ENCODE results near the gene PPP2R5E. TPM values are rescaled to one million over a fixed set of nuclear protein-coding genes. Genes with fewer than 3 reads are reported as not detected.
A peak's percentile ranks its signal among the peaks of the same experiment; 100 is the strongest.

PPP2R5E gene
- total RNA-seq, 4 donors from 2014 or later, result 16.8 to 23.7 (median 20.4) TPM

DNA sequence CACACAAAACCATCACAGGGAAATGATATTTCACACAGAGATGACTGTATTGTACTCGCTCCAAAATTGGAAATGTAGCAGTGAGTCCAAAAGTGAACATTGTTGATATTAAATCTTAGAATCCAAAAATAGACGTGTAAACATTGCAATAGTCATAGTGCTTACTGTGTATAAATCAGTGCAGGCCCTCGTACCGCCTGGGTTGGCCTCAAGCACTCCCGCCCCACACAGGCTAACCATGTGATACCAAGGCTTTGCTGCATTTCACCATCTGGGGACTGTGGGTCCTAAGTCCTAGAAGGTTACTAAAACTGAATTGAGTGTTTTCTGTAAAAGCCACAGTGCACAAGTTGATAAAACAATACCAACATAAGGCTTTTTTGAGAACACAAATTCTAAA, 107.3 kb downstream of the PPP2R5E start:
- DNase-seq (ENCODE audit: low spot score in 2 of 2), result peak; percentile 85 to 86
- Histone ChIP-seq H3K27ac (peak overlapping the region; percentile 9), H3K27me3 (no peaks in the 10 kb centered on the region), H3K4me1 (peaks cover 45% of the 10 kb centered on the region), H3K9me3 (no peaks in the 10 kb centered on the region), H3K4me3 (no peak overlapping the region), H3K36me3 (no peaks in the 10 kb centered on the region)
- no peak for TF ChIP-seq EP300 (IDR thresholded peaks at IDR 0.05)
- WGBS, result 35% methylated on average over 5 of the region's 5 CpGs

DNA sequence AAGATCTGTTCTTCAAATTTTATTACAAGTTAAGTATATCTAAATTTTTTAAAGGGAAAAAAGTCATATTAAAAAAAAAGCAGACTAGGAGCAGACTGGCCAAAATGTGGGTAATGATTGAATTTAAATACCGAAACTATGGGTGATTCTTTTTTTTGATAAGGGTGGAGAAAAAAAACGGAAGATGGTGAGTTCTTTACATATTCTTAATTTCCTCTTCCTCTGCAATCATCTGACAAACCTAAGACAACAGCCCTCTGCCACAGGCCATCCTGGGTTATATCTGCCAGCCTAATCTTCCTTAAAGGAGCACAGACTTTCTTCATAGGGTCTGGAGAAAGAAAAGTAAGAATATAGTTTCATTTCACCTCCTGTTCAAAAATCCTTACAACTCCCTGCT, 108.0 kb downstream of the PPP2R5E start:
- no peaks in the 10 kb centered on the region for H3K9me3 ChIP-seq
- H3K27me3 ChIP-seq, result no peaks in the 10 kb centered on the region
- H3K4me1 ChIP-seq, result peaks cover 45% of the 10 kb centered on the region
- no peaks in the 10 kb centered on the region for H3K36me3 ChIP-seq
- peak overlapping the region; percentile 33 for H3K27ac ChIP-seq
- 55% methylated on average over 2 of the region's 2 CpGs for WGBS
- TF ChIP-seq POLR2AphosphoS5 (IDR thresholded peaks at IDR 0.05) (no peak), POLR2A (IDR thresholded peaks at IDR 0.05) (no peak), EP300 (IDR thresholded peaks at IDR 0.05) (no peak)
- TF ChIP-seq, protein P1, sequence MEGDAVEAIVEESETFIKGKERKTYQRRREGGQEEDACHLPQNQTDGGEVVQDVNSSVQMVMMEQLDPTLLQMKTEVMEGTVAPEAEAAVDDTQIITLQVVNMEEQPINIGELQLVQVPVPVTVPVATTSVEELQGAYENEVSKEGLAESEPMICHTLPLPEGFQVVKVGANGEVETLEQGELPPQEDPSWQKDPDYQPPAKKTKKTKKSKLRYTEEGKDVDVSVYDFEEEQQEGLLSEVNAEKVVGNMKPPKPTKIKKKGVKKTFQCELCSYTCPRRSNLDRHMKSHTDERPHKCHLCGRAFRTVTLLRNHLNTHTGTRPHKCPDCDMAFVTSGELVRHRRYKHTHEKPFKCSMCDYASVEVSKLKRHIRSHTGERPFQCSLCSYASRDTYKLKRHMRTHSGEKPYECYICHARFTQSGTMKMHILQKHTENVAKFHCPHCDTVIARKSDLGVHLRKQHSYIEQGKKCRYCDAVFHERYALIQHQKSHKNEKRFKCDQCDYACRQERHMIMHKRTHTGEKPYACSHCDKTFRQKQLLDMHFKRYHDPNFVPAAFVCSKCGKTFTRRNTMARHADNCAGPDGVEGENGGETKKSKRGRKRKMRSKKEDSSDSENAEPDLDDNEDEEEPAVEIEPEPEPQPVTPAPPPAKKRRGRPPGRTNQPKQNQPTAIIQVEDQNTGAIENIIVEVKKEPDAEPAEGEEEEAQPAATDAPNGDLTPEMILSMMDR (IDR thresholded peaks at IDR 0.05), result no peak
- no peak for DNase-seq (ENCODE audit: low spot score in 2 of 2)
- no peak overlapping the region for H3K4me3 ChIP-seq

GRCh38 chr14:63432888-63433552, 110.2 kb downstream of the PPP2R5E start:
- no peak for DNase-seq (ENCODE audit: low spot score in 2 of 2)
- no peaks in the 10 kb centered on the region for H3K9me3 ChIP-seq
- no peaks in the 10 kb centered on the region for H3K36me3 ChIP-seq
- H3K27me3 ChIP-seq, result no peaks in the 10 kb centered on the region
- TF ChIP-seq EP300 (IDR thresholded peaks at IDR 0.05), result no peak
- 91% methylated on average over 4 of the region's 4 CpGs for WGBS
- no peak overlapping the region for H3K27ac ChIP-seq
- H3K4me3 ChIP-seq, result no peak overlapping the region
- H3K4me1 ChIP-seq, result peaks cover 35% of the 10 kb centered on the region

GRCh38 chr14:63432228-63432627, 110.9 kb downstream of the PPP2R5E start:
- Histone ChIP-seq H3K4me3 (no peak overlapping the region), H3K9me3 (no peaks in the 10 kb centered on the region), H3K27me3 (no peaks in the 10 kb centered on the region), H3K4me1 (peaks cover 27% of the 10 kb centered on the region), H3K27ac (no peak overlapping the region), H3K36me3 (no peaks in the 10 kb centered on the region)
- WGBS, result 74% methylated on average over 5 of the region's 5 CpGs
- no peak for DNase-seq (ENCODE audit: low spot score in 2 of 2)
- no peak for TF ChIP-seq POLR2AphosphoS5 (IDR thresholded peaks at IDR 0.05)
- TF ChIP-seq POLR2A (IDR thresholded peaks at IDR 0.05), result no peak
- TF ChIP-seq, protein P1 (IDR thresholded peaks at IDR 0.05), result no peak
- no peak for TF ChIP-seq EP300 (IDR thresholded peaks at IDR 0.05)

- Histone ChIP-seq H3K4me3 (no peak overlapping the region), H3K4me1 (peaks cover 19% of the 10 kb centered on the region), H3K9me3 (no peaks in the 10 kb centered on the region), H3K36me3 (no peaks in the 10 kb centered on the region), H3K27ac (no peak overlapping the region), H3K27me3 (no peaks in the 10 kb centered on the region)
- WGBS, result 92% methylated on average over 3 of the region's 3 CpGs
- no peak for DNase-seq (ENCODE audit: low spot score in 2 of 2)
- TF ChIP-seq, protein P1 (IDR thresholded peaks at IDR 0.05), result no peak
These were observed 111.7 kb downstream of the PPP2R5E start for GRCh38 chr14:63431466-63431865.

DNA sequence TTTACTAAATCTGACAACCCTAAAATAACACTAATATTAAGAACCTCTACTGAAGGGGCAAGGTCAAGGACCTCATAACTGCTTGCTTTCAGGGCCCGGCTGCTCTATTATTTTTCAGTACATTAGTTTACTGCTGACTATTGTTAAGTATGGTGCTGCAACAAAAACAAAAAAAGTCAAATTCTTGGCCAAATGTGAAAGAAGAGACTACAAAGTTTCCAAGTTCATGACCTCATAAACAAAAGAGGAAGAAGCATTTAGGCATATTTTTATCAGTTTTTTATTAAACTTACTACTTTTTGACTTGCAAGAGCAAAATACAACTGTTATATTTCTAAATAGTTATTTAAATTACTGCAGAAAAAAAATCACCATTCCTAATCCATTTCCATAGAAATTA, 114.7 kb downstream of the PPP2R5E start:
- DNase-seq (ENCODE audit: low spot score in 2 of 2), result no peak
- TF ChIP-seq POLR2A (IDR thresholded peaks at IDR 0.05) (no peak), POLR2AphosphoS5 (IDR thresholded peaks at IDR 0.05) (no peak), EP300 (IDR thresholded peaks at IDR 0.05) (no peak)
- TF ChIP-seq, protein P1 (IDR thresholded peaks at IDR 0.05), result no peak
- no peaks in the 10 kb centered on the region for H3K9me3 ChIP-seq
- no peak overlapping the region for H3K4me3 ChIP-seq
- H3K36me3 ChIP-seq, result no peaks in the 10 kb centered on the region
- no peaks in the 10 kb centered on the region for H3K27me3 ChIP-seq
- 69% methylated on average over 1 of the region's 1 CpG for WGBS
- H3K27ac ChIP-seq, result no peak overlapping the region
- H3K4me1 ChIP-seq, result no peaks in the 10 kb centered on the region

Data from suprapubic skin (tissue), 4 donors.